Medulla oblongata (tissue), 1 donor: ENCODE results near the gene ABCD1.
"Not testable (repeated sequence)": the region's sequence is repeated elsewhere in the genome, so short reads cannot be mapped to it uniquely, and the experiment has no call there.

Source experiments
- DNase-seq: peaks from one replicate; pipeline ENCODE4 v3.0.0-alpha.2; 2015; ENCODE audit errors: extremely low spot score

ABCD1 gene

DNA sequence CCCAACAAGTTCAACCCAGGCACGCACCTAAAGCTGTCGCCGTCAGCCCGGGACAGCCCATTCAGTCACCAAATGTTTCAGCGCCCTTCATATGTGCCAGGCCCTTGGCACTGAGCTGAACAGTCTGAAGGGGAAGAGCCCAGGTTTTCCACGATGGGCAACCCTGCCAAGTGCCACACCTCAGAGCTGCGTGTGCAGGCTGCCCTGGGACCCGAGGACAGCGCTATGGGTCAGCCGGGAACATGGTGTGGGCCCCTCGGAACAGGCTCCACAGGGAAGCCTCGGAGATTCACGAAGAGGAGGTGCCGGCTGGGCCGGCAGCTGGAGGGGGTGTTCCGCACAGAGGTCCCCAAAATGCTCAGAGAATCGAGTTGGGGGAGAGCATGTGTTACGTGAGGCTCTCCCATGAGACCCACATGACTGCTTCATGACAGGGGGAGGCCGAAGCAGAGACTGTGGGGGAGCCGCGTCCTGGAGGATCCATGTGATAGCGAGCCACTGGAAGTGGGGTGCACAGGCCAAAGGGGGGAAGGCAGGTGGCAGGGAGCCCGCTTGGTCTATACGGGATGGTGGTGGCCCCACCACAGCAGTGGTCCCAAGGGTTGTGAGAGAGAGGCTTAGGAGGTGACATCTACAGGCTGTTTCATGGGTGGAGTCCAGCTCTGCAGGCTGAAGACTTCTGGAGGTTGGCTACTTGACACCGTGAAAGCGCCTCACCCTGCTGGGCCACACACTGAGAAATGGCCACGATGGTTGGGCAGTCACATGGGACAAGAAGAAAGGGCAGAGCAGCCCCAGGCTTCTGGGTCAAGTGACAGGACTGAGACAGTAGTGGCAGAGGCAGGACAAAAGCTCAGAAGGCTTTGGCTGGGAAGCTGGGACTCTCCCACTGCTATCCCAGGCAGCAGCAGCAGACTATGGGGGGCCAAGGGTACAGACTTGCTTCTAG, 14.7 kb upstream of the ABCD1 start:
- DNase-seq: no peak

DNA sequence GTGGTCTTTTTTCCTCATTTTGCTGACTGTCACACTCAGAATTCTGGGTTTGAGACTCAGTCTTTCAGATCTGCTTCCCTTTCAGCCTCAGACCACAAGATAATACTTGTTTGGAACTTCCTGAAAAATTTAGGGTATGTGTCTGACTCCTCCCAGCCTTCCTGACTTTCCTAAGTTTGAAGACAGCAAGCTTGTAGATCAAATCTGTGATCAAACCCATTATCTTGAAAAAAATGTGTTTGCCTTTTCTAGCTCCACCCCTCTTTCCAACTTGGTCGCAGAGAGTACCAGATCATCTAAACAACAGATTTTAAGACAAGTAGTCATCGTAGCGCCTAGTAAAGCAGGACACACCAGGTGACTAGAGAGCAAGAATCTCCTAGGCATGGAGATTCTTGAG, 10.4 kb upstream of the ABCD1 start:
- DNase-seq: no peak

GRCh38 chrX:153717445-153717844, 7.2 kb upstream of the ABCD1 start:
- no peak for DNase-seq

DNA sequence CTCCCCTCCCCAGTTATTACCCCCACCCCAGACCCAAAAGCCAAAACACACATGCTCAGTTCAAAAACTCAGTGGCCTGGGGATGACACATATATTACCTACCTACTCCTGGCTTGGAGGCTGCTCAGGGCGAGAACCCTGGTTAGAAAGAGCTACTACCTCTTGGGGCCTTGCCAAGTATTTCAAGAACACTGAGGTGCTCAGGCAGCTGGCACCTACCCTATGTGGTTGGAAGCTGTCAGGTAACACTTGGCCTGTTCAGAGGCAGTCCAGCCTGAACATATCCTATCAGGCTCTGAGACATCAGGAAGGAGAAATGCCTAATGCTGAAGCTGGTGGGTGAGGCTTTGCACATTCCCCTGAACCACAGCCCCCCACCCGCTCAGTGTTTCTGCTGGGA, 5.4 kb upstream of the ABCD1 start:
- no peak for DNase-seq

- no peak for DNase-seq
Measured at GRCh38 chrX:153719701-153720100, 5.0 kb upstream of the ABCD1 start.

DNA sequence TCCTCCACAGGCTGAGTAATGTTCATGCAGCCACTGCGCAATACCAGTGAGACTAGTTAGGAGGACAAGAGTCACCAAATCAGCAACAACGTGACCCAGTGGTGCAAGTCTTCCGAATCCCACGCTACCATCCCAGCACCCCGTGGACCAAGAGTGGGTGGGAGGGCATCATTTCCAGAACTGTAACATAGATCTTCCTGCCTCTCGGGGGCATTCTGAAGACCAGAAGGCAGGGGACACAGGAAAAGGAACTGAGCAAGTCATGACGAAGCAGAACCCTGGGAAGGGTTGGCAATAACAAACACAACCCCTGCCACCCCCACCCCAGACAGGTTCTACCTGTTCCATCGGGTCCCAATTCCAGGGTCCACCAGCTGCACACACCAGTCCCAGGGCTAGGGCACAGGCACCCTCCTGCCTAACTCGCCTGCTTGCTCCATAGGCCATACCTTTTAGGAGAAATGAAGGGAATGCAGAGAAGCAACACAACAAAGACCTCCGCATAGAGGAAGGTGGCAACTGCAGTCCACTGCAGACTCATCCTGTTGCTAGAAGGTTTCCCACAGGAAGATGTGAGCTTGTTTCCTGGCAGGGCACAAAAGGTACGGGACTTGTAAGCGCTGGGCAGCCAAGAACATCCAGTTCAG, 1.8 kb upstream of the ABCD1 start:
- DNase-seq: no peak

DNA sequence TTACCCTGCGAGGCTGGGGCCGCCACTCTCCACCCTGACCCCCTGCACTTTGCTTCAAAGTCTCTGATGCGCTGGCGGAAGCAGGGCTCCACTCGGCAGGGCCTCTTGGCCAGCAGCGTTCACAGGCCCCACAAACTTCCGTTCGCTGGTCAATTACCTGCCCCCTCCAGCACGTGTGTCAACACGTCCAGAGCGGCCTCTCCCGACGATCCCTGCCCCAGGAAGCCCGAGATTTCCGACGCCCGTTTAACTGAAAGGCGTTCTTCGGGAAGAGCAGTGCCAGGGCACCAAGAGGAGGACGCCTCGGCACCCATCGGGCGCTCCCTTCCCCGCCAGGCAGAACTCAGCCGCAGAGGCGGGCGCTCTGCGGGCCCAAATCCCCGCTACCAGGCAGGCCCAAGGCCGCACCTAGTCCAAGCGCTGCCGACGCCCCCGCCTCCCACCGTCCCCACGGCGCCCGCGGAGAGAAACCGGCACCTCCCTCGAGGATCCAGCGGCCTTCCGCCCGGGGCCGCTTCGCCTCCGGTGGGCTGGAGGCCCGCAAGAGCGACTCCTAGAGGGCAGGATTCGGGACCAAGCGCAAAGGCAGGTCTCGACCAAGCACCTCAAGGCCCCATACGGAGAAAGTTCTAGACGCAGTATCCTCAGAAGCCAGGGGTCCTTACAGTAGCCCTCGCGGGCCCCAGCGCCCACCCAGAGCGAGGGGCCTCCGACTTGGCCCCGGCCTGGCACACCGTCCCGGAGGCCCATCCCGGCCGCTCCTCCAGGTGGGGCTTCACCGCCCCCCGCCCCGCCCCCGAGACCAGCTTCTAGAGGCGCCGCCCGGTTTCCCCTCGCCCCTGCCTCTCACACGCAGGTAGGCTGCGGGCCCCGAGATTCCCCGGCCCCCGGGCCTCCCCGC, 1.1 kb upstream of the ABCD1 start:
- DNase-seq: no peak

DNA sequence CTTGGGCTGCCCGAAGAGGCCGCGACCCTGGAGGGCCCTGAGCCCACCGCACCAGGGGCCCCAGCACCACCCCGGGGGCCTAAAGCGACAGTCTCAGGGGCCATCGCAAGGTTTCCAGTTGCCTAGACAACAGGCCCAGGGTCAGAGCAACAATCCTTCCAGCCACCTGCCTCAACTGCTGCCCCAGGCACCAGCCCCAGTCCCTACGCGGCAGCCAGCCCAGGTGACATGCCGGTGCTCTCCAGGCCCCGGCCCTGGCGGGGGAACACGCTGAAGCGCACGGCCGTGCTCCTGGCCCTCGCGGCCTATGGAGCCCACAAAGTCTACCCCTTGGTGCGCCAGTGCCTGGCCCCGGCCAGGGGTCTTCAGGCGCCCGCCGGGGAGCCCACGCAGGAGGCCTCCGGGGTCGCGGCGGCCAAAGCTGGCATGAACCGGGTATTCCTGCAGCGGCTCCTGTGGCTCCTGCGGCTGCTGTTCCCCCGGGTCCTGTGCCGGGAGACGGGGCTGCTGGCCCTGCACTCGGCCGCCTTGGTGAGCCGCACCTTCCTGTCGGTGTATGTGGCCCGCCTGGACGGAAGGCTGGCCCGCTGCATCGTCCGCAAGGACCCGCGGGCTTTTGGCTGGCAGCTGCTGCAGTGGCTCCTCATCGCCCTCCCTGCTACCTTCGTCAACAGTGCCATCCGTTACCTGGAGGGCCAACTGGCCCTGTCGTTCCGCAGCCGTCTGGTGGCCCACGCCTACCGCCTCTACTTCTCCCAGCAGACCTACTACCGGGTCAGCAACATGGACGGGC, 579 bp downstream of the ABCD1 start:
- DNase-seq: no peak

DNA sequence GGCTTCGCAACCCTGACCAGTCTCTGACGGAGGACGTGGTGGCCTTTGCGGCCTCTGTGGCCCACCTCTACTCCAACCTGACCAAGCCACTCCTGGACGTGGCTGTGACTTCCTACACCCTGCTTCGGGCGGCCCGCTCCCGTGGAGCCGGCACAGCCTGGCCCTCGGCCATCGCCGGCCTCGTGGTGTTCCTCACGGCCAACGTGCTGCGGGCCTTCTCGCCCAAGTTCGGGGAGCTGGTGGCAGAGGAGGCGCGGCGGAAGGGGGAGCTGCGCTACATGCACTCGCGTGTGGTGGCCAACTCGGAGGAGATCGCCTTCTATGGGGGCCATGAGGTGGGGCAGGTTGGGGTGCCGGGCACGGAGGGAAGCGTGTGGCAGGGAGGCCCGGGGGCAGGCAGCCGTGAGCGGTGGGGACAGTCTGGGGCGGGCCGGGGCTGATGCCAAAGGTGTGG, 1.2 kb downstream of the ABCD1 start:
- no peak for DNase-seq

GRCh38 chrX:153726286-153727122, 1.8 kb downstream of the ABCD1 start:
- DNase-seq: peak; percentile 67

DNA sequence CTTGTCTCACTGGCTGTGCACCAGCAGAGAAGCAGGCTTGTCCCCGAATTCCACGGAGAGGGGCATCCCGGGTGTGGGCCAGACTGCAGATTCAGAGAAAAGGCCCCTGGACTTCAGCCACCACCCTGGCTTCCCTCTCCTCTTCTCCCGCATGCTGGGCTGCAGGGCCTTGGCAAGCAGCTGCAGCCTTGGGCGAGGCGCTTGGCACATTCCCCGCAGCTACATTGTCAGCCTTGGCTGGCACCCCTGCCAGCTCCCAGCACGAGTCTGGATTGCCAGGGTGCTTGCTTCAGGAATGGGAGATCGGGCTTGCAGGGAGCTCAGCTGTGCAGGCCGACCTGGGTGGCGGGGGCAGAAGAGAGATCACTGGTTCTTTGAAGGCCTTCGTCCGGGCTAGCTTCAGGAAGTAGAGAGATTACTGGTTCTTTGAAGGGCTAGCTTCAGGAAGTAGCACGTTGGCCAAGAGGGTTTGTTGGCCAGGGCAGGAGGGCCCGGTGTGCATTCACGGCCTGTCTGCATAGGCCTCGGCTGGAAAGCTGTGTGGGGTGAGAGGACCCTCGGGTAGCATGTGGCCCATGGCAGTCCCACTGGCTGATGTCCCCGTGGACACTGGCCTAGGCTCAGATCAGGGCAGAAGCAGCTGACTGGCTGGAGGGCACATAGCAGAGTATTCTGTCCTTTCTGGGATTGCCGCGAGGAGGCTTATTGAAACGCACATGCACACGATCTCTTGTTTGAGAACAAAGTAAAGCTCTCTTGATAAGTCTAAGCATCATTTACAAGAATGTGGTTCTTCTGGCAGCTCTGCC, 2.7 kb downstream of the ABCD1 start:
- peak; percentile 71 for DNase-seq

DNA sequence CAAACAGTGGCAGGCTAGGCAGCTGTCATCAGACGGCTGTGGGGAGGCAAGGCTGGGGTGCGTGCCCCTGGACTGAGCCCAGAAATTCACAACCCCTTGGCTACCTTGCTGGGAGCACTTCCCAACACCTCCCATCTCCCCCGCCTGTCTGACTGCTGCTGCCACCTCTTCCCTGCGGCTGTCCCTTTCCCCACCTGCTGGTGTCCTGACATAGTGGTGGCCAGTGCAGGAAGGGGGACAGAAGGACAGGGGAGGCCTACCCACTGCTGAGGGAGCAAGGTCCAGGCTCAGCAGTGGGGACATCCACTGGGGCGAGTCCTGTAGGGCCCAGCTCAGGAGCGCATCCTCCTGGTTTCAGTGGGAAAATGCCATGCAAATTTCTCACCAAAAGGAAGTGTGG, 3.4 kb downstream of the ABCD1 start:
- no peak for DNase-seq

- DNase-seq: no peak
Measured at GRCh38 chrX:153728951-153729631, 4.4 kb downstream of the ABCD1 start.

GRCh38 chrX:153730115-153730514, 5.5 kb downstream of the ABCD1 start:
- DNase-seq: not testable (repeated sequence)

- DNase-seq: no peak
Measured at GRCh38 chrX:153731117-153731844, 6.6 kb downstream of the ABCD1 start.

DNA sequence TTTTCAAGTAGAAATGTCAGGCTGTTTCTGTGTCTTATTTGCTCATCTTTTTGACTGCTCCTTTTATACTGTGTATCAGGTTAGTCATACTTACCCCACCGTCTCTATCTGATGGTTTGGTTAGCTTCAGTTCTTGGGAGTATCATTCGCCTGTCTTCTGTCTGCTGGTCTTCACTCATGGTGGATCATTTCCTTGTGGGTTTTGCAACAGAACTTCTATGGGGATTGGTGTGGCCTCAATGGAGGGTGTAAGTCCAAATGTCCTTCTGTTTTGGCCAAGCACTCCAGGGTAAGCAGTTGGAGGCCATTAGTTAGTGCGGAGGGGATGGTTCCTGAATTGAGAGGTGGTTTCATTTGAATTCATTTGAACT, 7.2 kb downstream of the ABCD1 start:
- DNase-seq: no peak

DNA sequence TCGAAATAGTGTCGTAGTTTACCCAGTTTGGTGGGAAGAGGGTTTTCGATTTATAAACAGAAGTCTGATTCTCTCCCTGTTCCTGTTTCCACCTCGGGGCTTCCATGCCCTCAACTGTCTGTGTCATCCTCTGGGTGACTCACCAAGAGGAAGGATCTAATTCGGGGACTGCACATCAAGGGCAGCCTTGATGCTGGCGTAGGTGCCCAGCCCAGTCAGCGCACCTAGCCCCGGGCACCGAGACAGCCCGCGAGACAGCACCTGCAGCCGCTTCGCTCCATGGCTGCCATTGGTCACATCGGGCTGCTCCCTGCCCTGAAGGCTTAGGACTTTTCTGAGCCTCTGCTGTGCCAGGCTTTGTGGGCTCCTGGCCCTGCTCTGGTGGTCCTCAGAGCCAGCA, 7.7 kb downstream of the ABCD1 start:
- no peak for DNase-seq

- no peak for DNase-seq
Measured at GRCh38 chrX:153733651-153734240, 9.1 kb downstream of the ABCD1 start.
